Suppressor macrophage treated with lipopolysaccharide for 1 hour (primary cell): ENCODE results near the gene NKD1.
"Not testable (repeated sequence)": the region's sequence is repeated elsewhere in the genome, so short reads cannot be mapped to it uniquely, and the experiment has no call there.

Experiments
- DNase-seq, 3 donors: peaks; one replicate each; pipeline ENCODE4 v3.0.0-alpha.2; 2020 to 2022

Gene NKD1

GRCh38 chr16:50520451-50521245 lies 27.5 kb upstream of the NKD1 start:
- no peak for DNase-seq

GRCh38 chr16:50521246-50521900 lies 26.8 kb upstream of the NKD1 start:
- DNase-seq: no peak

GRCh38 chr16:50522324-50522723 lies 25.9 kb upstream of the NKD1 start:
- DNase-seq: no peak

GRCh38 chr16:50523710-50524109 lies 24.5 kb upstream of the NKD1 start:
- DNase-seq: no peak

GRCh38 chr16:50525262-50525661 lies 22.9 kb upstream of the NKD1 start:
- no peak for DNase-seq

GRCh38 chr16:50525716-50526115 lies 22.5 kb upstream of the NKD1 start:
- DNase-seq: no peak

GRCh38 chr16:50526249-50526648 lies 21.9 kb upstream of the NKD1 start:
- no peak for DNase-seq

- DNase-seq: no peak
Measured at GRCh38 chr16:50526796-50527195, 21.4 kb upstream of the NKD1 start.

GRCh38 chr16:50528820-50529219 lies 19.4 kb upstream of the NKD1 start:
- no peak for DNase-seq

GRCh38 chr16:50529334-50529733 lies 18.9 kb upstream of the NKD1 start:
- no peak for DNase-seq

GRCh38 chr16:50530277-50531236 lies 17.6 kb upstream of the NKD1 start:
- no peak for DNase-seq

GRCh38 chr16:50531359-50531758 lies 16.8 kb upstream of the NKD1 start:
- DNase-seq: no peak

GRCh38 chr16:50531901-50532300 lies 16.3 kb upstream of the NKD1 start:
- no peak for DNase-seq

- no peak for DNase-seq
Measured at GRCh38 chr16:50532576-50532975, 15.6 kb upstream of the NKD1 start.

- no peak for DNase-seq
Measured at GRCh38 chr16:50533317-50533716, 14.9 kb upstream of the NKD1 start.

- DNase-seq: no peak
Measured at GRCh38 chr16:50534091-50534490, 14.1 kb upstream of the NKD1 start.

- no peak for DNase-seq
Measured at GRCh38 chr16:50534556-50534955, 13.6 kb upstream of the NKD1 start.

GRCh38 chr16:50534958-50535357 lies 13.2 kb upstream of the NKD1 start:
- no peak for DNase-seq

GRCh38 chr16:50535506-50536257 lies 12.5 kb upstream of the NKD1 start:
- no peak for DNase-seq

GRCh38 chr16:50536258-50536645 lies 11.9 kb upstream of the NKD1 start:
- DNase-seq: not testable (repeated sequence)

- DNase-seq: no peak
Measured at GRCh38 chr16:50537533-50538290, 10.5 kb upstream of the NKD1 start.
